Measurements from ENCODE around the gene CDC5L.
"Not testable (repeated sequence)": the region's sequence is repeated elsewhere in the genome, so short reads cannot be mapped to it uniquely, and the experiment has no call there.

The CDC5L gene

GRCh38 chr6:44415449-44415848 is 27.9 kb downstream of the CDC5L start:
- no peak for DNase-seq (ENCODE audit: low read depth in 2 of 2)

DNA sequence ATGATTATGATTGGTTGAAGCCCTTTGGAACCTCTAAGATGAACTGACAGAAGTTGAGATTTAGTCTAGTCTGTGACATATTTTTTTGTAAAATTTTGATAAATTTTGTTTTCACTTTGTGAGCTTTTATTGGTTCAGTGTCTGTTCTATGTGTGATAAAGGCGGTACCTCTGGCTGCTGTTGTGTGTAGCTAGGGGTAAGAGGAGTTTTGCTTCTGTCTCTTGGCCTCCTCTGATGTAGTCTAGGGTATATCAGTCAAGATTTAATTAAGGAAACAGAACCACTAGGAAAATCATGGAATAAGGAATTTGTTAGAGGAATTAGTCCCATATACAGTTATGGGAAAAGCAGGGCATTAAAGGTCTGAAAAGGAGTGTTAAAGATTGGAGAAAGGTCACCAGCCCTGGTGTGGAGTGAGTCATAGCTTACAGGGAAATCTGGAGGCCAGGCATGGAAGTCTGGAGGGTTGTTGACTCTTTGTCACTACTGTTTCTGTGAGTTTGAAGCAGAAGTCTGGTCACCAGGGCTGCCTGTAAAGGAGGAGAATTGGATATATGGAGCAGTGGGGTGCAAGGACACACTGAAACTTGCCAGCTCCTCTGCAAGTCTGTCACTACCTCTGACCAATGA is 28.5 kb downstream of the CDC5L start:
- DNase-seq (ENCODE audit: low read depth in 2 of 2), result no peak

- no peak for DNase-seq (ENCODE audit: low read depth in 2 of 2)
Measured at GRCh38 chr6:44422531-44422930, 35.0 kb downstream of the CDC5L start.

DNA sequence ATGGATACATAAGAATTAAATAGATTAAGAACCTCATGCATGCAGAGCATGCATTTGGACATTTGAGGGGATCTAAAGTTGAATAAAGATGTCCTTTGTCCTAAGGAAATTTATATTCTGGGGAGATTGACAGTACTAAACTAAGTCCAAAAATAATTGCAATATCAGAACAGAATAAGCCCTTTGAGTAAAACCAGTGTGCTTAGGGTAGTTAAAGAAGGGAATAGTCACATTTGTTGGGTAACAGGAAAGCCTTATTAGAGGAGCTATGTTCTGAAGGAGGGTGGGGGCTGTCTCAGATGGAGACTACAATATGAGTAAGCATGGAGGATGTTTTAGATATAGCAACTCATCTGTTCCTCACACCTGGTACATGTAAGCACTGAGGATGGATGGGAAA is 35.8 kb downstream of the CDC5L start:
- DNase-seq (ENCODE audit: low read depth in 2 of 2), result no peak

DNA sequence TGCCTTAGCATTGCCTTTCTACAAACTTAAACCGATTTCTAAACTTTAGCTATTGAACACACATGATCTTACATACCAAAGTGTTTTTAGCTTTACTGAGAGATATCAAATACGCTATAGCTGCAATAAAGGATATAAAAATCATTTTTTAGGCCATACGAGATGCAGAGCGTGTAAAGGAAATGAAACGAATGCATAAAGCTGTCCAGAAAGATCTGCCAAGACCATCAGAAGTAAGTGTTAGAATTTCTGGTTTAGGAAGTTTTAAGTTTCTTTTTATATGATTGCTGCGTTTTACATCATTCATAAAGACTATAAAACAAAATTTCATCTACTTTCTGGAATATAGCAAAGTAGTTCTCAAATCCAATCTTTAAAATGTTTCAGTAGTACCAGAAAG is 38.4 kb downstream of the CDC5L start:
- no peak for DNase-seq (ENCODE audit: low read depth in 2 of 2)

DNA sequence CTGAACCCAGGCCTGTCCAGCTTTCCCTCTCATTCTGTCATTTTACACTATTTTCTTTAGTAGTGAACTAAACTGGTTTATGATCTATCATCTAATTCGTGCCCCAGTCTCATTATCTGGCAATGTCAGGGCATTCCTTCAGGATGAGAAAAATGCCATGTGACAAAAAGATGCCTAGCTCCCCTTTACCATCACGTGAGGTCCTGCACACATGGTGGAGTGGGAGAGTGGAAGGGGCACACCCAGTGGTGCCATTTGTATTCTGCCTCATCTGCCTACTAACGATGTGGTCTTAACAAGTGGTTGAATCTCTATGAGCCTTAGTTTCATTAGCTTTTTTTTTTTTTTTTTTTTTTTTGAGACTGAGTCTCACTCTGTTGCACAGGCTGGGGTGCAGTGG is 41.2 kb downstream of the CDC5L start:
- DNase-seq (ENCODE audit: low read depth in 2 of 2), result no peak

DNA sequence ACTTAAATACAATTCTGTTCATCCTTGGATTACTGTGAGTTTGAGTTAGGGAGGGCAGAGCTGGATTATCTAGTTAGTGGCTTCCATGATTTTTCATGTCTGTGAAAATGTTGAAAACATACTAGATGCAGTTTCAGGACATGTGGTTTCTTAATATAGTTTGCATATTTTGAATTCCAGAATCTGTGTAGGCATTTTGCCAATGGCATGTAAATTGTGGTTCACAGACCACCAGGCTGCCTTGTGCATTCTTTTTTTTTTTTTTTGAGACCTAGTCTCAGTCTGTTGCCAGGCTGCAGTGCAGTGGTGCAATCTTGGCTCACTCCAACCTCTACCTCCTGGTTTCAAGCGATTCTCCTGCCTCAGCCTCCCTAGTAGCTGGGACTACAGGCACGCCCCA is 42.8 kb downstream of the CDC5L start:
- no peak for DNase-seq (ENCODE audit: low read depth in 2 of 2)

DNA sequence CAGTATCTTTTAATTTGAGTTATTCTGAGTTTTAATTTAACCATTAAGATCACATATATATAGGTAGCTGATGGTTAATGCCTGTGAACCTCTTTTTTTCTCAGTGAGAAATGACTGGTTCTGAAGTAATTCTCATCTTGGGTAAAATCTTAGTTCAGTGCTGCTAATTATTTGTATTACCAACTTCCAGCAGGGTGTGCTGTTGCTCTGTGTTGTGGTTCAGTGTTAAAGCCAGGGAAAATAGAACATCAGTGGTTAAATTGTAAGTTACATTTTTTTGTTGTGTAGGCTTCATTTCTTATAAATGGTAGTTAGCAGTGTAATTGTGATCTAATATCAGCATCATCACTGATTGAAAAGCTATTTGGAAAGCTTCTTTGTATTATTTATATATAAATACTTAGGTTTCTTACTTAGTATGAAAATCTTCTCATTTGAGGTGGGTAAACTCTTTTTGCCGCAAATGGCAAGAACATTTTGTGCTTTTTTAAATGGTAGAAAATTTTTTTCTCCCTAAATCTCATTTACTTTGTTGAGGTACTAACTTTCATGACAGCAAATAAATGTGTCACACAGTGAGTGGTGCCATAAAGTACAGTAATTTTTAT is 43.7 kb downstream of the CDC5L start:
- no peak for DNase-seq (ENCODE audit: low read depth in 2 of 2)

DNA sequence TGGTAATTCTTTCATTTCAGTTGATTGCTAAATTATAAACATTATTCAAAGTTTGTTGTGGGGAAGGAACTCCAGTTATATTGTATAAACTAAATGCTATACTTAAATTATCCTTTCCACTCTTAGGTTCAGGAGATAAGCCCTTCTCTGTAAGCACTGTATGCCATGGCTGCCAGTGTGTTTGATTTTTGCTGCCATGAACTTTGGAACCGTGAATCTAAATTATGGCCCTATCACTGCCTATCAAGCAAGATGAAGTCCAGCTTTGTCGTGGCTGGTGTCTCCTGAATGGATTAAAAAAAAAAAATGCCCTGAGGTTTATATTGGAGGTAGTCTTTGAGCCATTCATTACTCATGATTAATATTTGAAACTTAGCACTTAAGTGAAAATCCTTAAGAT is 44.7 kb downstream of the CDC5L start:
- DNase-seq (ENCODE audit: low read depth in 2 of 2), result no peak

DNA sequence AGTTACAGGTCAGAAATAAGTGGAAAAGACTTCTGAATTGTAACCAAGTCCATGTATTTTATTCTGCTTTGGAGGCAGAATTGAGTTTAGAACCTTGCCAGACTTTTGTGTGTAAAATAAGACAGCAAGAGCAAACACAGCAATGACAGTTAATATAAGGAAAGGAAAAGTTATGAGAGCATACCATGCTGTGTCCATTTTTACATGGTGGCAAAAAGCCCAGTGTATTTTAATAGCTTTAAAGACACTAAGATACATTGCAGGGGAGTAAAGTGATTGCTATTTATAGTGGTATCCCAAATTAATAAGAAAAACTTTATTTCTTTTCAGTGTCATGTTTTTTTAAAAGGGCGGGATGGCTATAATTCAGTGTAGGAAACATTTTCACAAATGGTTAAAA is 45.2 kb downstream of the CDC5L start:
- DNase-seq (ENCODE audit: low read depth in 2 of 2), result no peak

GRCh38 chr6:44435500-44435899 is 48.0 kb downstream of the CDC5L start:
- DNase-seq (ENCODE audit: low read depth in 2 of 2), result no peak

GRCh38 chr6:44438827-44439226 is 51.3 kb downstream of the CDC5L start:
- no peak for DNase-seq (ENCODE audit: low read depth in 2 of 2)

GRCh38 chr6:44439270-44440045 is 52.0 kb downstream of the CDC5L start:
- no peak for DNase-seq (ENCODE audit: low read depth in 2 of 2)

DNA sequence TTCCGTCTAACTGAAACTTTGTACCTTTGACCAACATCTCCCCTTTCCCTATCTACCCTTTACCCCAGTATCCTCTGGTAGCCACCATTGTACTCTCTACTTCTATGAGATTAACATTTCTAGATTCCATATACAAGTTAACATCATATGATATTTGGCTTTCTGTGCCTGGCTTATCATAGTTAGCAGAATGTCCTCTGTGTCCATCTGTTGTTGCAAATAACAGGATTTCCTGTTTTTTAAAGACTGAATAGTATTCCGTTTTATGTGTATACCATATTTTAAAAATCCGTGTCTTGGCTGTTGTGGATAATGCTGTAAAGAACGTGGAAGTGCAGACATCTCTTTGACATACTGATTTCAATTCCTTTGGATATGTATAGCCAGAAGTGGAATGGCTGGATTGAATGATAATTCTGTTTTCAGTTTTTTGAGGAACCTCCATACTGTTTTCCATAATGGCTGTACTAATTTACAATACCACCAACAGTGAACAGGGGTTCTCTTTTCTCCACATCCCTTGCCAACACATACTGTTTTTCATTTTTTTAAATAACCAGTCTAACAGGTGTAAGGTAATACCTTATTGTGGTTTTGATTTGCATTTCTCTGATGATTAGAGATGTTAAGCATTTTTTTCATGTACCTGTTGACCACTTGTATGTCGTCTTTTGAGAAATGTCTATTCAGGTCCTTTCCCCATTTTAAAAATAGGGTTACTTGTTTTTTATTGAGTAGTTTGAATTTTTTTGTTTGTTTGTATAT is 53.8 kb downstream of the CDC5L start:
- DNase-seq (ENCODE audit: low read depth in 2 of 2), result no peak

DNA sequence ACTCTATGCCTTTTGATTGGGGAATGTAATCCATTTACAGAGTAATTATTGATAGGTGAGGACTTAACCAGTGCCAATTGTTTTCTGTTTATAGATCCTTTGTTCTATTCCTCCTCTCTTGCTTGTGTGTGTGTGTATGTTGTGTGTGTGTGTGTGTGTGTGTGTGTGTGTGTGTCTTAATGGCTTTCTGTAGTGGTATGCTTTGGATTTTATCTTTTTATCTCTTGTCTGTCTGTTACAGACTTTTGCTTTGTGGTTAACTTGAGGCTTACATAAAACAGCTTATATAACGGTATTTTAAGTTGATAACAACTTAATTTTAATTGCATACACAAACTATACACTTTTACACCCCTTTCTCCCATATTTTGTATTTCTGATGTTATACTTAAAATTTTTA is 54.7 kb downstream of the CDC5L start:
- DNase-seq (ENCODE audit: low read depth in 2 of 2), result no peak

DNA sequence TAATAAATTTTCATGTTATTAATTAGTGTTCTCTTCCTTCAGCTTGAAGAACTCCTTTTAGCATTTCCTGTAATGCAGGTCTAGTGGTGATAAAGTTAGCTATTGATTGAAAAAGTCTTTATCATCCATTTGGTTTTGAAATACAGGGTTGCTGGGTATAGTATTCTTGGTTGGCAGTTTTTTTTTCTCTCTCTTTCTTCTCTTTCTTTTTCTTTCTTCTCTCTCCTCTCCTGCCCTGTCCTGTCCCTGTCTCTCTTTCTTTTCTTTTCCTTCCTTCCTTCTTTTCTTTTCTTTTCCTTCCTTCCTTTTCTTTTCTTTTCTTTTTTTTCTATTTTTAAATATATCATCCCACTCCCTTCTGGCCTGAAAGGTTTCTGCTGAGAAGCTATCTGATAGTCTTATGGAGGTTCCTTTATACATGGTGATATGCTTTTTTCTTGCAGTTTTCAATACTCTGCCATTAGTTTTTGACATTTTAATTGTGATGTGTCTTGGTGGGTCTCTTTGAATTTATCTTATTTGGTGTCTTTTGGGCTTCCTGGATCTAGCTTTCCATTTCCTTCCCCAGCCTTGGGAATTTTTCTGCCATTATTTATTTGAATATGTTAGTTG is 55.4 kb downstream of the CDC5L start:
- DNase-seq (ENCODE audit: low read depth in 2 of 2), result no peak

DNA sequence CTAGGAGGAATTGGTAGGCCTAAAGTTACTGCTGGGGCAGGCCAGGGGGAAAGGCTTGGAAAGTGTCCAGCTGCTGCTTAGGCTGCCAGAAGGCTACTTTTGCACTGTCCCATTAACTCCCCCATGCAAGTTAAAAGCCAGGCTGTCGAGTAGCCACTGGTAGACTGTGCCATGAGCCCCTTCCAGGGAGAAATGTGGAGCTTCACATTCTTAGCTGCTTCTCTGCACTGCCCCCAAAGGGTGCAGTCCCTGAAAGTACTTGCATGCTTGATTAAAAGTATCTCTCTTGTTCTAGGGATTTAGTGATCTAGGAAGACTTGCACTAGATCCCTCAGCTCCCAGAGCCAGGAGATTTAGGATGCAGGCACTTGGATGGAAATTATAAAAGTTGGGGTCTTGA is 57.3 kb downstream of the CDC5L start:
- no peak for DNase-seq (ENCODE audit: low read depth in 2 of 2)

DNA sequence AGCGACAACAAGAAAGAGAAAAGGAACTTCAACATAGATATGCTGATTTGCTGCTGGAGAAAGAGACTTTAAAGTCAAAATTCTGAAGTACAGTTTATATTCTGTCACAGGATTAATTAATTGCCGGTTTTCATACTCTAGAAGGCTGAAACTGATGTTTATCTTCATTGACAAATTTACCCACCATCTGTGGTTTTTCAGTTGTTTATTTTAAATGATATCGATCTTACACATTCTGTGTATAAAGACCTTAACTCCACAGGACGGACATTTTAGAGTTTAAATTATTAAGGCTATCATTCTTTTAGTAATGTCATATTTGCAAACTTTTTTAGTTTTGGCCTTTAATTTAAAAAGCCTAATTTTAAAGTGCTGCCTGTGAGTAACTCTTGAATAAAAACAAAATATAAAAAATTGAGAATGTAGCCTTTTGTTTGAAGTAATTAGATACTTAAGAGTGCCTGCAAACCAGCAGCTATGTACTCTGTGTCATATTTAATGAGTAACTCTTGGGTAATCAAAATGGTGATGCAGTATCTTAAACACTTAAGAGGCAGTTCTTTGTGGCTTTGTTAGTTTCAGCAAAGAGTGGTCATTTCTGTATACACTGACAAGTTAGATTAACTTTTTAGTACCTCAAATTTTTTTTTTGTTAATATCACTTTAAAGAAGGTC is 59.3 kb downstream of the CDC5L start:
- DNase-seq (ENCODE audit: low read depth in 2 of 2), result no peak

- not testable (repeated sequence) for DNase-seq (ENCODE audit: low read depth in 2 of 2)
Measured at GRCh38 chr6:44449181-44449580, 61.7 kb downstream of the CDC5L start.

- no peak for DNase-seq (ENCODE audit: low read depth in 2 of 2)
Measured at GRCh38 chr6:44451803-44452695, 64.5 kb downstream of the CDC5L start.

All from stimulated activated CD8-positive, alpha-beta memory T cell treated with anti-CD3 and anti-CD28 coated beads, Interleukin-15, amount 100 ng/mL, for 4 hours (primary cell).